Islet of Langerhans (tissue), 1 donor: ENCODE measurements around the gene PKP4.

Experiments used
- FAIRE-seq: peaks from one replicate; lab custom pipeline; 2011; peaks lifted over from hg19 to GRCh38; lab: Jason Lieb, UNC

Gene PKP4

DNA sequence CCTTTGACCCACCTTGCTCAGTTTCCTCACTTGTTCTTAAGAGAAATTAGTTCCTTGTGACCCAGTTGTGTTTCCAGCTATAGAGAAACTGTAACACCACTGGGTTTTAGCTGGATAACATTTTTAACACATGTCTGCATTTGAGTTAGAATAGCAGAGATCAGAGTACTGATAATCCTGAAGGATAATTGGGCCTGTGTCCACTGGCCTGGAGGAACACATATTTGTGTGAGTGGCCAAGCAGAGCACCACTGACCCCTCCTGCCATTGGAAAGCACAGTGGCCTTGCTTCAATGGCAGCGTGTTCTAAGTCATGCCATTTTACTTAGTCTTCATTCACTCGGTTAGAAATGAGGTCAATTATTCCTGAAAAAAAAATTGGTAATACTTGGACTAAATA lies 42.6 kb downstream of the PKP4 start:
- FAIRE-seq = no peak

DNA sequence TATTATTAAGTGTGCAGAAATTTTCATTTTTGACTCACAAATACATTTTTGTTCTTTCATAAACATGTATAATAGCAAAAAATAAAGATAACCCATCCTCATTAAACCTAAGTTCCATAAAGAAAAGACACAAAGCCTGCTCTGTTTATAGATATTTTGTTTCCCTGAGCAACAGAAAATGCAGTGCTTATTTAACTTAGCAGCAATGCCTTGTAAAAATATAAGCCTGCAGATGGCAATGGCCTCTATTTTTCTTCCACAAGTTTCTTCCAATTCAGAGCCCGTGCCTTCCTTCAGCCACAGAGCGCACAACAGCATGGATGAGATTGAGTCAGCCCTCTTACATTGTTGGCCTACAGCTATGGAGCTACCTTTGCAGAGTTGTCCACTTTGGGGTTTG lies 43.6 kb downstream of the PKP4 start:
- no peak for FAIRE-seq

DNA sequence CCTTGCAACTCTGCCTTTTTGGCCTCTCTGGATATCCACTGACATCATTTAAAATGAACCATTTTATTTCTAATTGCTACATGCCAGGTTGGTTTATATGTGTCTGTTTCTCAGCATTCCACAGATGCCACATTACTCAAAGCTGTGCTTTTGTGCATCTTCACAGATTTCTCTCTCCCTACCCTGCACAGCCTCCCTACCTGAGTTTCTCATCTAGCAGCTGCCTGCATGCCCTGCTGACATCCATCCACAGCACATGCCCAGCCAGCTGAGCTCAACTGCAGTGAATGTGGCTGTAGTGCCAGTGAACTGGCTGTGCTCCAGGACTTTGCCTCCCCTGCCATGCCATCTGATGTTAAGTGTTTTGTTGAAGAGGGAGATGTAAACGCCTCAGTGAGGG lies 44.5 kb downstream of the PKP4 start:
- no peak for FAIRE-seq

DNA sequence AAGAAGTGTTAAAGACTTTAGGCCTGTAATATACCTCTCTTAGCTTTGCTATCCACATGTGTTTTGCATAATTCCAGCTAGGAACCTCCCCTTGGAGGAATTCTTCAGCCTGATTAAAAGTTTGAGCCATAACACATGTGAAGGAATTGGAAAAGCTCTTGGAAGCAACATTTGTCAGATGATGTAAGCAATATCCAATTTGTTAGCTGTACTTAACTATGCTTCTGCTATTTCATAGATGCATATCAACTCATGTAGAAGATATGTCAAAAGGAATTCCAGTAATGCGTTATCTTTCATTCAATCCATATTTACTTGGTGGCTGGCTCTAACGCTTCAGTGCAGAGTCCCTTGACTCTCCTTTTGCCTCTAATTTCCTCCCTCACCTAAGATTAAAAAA lies 46.2 kb downstream of the PKP4 start:
- FAIRE-seq = no peak

DNA sequence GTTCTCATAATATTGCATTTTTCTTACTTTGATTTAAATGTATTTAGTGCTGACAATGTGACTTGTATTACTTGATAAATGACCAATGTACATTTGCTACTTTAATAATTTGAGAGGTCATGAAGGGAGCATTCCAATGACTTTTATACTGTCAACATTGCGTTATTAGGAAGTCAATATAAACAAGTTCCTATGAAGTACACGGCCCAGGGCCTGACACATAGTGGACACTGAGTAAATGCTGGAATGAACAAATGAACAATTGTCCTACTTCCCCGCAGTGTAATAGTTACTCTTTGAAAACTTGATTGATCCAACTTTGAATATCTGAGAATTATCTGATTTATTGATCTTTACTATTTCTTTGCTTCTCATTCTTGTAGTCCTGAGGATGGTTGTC lies 47.3 kb downstream of the PKP4 start:
- FAIRE-seq = no peak

DNA sequence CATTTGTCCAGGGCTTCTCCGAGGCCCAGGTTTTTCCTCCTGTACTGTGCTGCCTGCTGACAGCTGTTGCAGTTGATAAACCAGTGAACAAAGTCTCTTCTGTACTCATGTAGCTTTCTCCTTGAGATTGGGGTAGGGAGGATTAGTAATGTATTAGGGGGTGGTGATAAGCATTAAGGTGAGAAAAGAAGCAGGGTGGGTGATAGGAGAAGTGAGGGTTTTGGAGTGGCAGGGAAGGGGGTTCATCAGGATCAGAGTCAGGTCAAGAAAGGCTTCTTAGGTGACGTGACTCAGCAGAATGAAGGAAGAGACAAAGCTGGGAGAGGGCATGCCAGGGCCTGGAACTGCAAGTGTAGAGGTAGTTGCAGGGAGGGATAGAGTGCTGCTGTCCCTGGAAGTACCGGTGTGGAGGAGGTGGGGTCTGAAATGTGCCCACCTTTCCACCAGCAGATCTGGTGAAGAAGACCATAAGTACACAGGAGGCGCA lies 48.7 kb downstream of the PKP4 start:
- FAIRE-seq = no peak

DNA sequence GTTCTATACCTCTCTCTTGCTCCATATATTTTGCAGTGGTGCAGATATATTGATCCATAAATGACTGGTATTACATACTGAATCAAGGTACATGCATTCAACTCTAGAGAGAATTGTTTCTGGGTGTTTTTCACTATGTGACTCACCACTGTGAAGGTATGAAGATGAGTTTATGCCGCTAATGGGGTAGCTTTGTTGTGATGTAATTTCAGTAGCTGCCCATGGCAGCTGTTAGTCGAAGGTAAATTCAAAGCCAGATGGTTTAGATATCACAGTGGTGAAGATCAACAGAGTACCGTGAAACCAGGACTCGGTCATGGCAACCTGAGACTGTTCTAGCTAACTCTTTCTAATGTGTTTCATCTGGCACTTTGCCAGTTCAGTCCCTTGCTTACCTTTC lies 50.4 kb downstream of the PKP4 start:
- peak; percentile 85 for FAIRE-seq

DNA sequence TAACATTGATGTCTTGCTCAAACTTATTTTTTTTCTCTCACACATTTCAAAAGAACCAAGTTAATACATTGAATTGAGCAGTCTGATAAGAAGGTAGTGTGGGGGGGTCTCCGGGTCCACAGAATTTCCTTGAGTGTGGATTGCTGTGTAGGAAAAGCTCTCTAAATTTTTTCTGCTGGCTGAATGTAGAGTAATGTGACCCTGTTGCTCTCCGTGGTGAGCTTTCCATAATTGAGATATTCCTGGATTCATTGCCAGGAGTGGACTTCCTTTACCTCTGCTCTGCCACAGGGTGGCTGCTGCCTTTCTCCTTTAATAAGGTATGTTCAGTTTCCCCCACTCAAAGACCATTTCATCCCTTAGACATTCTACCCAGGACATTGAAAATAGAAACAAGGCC lies 50.9 kb downstream of the PKP4 start:
- no peak for FAIRE-seq

DNA sequence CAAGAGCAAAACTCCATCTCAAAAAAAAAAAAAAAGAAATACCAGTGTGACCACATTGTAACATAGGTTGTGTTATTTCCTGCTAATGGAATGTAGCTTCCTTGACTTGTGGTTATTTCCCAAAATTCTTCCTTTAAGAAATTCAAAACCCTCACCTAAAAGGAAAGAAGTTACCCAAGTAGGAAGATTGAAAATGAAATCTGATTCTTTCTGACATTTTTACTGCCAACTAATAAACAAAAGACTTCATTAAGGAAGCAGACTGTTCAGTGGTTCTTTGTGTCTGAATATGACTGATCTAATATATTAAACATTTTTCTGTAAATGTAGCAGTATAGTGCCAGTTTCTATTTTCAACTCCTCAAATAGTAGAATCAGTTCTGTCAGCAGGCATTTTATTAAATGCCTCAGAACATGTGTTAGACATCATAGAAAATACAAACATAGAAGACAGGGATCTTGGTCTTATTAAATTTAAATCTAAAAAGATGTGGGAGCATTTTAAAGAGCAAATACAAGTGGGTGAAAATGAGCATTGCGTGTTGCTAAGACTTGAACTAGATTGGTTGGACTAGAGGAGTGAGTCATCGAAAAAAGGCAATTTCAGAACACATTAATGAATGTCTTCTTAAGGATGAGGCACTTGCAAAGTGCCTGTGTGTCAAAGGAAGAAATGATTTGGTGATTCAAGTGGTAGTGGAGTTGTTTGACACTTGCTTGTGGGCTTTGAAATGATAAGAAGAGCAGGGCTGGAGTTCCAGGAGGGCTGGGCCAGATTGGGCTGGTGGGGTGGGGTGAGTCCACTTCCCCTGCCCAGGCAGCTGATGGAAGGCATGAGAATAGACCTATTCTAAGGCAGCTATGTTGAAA lies 53.4 kb downstream of the PKP4 start:
- no peak for FAIRE-seq

DNA sequence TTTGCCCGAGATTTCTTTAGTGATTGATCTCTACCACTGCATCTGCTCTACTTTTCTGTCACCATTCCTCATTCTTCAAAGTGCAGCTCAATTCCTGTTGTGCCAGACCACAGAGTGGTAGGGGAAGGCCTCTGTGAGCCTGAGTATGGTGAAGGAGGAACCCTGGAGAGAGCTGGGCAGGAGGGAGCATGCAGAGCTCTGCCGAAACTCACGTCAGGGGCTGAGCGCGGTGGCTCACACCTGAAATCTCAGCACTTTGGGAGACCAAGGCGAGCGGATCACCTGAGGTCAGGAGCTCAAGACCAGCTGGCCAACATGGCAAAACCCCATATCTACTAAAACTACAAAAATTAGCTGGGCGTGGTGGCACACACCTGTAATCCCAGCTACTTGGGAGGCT lies 54.1 kb downstream of the PKP4 start:
- no peak for FAIRE-seq

DNA sequence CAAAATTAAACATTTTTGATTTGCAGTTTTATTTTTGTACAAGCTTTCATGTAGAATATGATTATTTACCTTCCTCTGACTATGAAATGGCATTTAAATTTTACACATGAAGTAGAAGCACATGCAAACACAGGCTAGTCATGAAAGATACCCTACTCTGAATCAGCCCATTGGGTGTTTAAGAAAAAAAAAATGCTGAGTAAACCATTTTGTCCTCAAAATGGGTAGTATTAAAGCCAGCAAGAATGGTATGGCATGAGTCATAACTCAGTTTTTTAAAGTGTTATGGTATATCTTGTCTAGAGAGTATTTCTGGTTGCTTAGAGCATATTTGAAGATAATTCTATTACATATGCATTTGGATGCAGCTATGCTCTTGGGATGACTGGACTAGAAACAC lies 55.0 kb downstream of the PKP4 start:
- FAIRE-seq = no peak

DNA sequence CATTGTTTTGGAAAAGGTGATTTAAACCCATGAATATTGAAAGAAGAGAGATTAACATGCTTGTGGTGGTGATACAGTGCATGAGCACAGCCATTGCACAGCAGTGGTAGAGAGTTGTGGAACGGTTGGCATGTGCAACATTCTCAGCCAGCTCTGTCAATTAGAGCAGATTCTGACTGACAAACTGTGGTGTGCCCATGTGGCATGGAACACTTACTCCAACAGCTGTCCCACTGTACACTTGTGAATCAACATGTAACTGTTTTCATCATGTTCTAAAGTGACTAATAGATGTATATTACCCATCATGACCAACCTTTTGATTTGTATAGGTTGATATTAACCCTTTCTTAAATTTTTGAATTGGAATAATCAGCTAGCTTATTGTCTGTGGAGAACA lies 55.6 kb downstream of the PKP4 start:
- FAIRE-seq = no peak

DNA sequence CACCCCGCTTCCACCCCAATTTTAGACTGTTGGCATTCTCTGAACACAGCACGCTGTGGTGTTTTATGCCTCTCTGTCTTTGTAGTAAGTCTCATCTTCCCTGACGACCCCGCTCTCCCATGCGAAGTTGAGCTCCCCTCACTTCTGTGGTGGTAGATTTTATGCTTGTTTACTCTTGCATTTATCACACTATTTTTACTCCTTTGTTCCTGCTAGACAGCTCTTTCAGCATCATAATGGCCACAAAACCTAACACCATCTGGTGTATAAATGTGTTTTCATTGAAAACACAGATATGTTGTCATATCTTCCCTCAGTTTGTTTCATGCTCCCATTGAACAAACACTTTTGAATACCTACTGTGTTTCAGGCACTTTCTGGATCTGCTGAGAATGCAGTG lies 57.1 kb downstream of the PKP4 start:
- FAIRE-seq = no peak

DNA sequence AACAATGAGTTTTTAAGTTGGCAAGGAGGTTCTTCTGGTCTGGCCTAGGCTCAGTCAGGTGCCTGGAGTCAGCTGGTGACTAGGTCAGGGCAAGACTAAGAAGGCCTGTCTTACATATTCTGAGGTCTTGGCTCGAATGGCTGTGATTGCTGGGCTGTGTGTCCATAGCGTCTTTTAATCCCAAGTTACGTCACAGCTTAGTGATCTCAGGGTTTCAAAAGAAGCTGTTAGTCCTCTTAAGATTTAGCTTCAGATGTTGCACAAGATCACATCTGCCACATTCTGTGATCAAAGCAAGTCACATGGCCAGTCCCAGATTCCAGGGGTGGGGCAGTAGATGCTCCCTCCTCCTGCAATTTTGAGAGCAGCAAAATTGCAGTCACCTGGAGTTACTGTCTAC lies 61.3 kb downstream of the PKP4 start:
- FAIRE-seq = no peak

DNA sequence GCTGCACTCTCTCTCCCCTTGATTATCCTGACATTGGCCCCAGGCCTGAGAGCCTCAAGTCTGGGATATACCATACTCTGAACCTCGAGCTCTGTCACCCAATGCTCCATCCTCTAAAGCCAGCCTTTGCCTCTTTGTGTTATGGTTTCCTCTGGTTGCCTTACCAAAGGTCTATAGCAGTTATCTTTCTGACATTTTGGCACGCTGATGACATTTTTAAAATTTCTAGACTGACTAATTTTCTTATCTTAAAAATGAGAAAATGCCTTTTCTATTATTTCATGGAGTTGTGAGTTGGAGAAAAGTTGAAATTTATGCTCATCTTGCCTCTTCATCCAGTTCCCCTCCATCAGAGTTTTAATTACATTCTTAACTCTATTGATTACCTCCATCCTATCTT lies 62.7 kb downstream of the PKP4 start:
- FAIRE-seq = no peak

DNA sequence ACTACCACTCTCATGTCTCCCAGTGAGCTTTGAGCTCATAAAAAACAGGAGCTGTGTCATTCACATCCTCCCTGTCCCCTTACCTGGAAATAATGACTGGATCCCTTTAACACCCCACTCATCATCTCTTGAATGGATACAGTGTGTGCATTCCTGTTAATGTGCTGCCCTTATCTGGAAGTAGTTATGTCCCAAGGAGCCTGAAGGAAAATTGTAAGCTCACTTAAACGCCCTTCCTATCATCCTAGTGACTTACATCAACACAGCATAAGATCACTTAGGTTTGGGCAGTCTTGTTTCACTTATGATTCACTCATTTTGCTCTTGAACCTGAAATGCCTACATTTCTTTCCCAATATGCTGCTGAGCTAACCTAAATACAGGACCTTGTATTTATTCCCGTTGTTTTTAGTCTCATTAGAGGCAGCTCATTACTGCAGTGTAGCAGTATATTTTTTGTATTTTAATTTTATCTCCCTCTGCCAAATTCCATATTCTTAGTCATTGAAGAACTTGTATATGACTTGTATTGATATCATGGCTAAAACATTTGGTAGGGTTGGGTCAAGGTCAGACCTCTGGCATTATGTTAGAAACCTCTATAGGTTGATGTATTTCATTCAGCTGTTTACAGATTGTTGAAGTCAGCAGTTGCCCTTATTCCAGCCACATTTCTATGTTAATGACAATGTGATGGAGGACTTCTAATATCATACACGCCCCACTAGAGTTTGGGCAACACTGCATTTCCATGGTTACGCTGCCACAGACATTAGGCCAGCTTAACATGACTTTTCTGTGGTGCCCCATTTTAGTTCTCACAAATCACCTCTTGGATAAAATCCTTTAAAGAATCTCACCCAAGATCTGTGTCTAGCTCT lies 72.9 kb downstream of the PKP4 start:
- no peak for FAIRE-seq

DNA sequence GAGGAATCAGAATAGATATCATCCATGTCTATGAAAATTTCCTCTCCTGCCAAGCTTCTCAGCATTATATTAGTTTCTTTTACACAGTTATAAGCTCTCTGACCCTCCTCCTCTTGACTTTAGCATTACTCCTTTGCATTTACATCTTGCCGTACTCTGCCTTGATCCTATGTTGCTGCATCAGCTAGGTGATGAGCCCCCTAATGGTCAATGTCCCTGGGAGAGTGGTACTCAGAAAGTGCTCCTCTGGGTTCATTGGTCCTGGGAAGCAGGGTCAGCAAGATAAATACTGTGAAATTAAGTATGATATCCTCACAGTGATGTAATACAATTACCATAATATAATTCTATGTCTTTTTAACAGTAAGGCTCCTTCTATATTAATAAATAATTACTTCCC lies 74.1 kb downstream of the PKP4 start:
- FAIRE-seq = no peak

DNA sequence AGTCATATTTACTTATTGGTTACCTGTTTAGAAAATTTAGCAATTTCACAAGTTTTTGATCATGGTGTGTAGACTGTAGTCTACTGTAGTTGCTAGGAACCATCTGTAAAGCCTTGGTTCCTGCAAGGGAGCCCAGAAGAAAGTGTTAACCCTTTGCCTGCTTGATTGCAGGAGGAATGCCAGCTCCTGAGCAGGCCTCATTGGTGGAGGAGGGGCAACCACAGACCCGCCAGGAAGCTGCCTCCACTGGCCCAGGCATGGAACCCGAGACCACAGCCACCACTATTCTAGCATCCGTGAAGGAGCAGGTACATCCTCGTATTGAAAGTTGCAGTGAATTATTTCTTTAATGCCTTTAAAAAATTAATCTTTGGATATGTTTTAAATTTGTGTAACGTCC lies 76.3 kb downstream of the PKP4 start:
- no peak for FAIRE-seq

DNA sequence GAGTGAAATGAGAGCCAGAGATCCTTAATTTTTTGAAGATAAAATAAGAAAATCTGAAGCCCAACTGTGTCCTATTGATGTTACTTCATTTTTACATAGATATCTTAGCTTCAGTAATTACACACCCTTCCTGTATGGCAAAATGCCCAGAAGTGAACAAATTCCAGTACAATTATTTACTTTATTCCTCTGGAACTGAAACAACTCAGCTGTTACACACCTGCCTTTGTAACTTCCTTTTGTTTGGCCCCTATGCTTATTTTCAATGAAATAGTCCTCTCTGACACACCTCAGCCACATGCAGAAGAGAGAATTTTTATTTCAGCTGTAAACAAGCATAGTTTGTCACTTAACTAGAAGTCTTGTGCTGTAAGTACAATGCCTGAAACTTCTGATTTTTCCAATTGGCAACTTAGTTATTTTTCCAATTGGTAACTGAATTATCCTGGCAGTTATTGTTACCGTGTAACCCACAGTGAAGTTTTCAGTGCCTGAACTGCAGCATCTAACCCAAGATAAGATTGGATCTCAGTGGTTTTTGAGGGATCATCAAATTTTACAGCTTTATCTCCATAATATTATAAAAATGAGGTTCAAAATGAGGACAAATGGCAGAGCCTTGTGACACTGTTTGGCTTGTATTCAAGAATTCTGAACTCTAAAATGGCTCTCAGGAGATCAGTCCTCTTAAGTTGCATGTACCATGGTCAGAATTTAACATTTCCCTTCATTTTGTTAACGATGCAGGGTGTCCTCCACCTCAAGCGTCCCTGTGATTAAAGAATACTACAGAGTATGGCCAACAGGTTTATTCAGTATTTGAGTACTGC lies 82.6 kb downstream of the PKP4 start:
- no peak for FAIRE-seq

DNA sequence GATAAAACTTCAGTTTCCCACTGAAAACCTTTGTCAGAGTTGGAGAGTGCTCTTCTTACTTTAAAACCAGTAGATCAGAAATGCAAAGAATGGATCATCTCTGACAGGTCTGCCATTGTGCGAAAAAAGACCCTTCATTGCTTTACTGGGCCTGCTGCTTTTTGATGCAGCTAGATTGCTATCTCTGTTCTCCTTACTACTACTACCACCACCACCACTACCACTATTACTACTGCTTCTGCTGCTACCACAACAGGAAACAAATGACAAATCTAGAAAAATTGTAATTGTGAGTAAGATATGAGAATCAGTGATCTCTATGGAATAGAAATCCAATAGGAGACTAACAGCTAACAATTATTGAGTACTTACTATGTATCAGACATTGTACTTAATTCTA lies 85.8 kb downstream of the PKP4 start:
- no peak for FAIRE-seq

DNA sequence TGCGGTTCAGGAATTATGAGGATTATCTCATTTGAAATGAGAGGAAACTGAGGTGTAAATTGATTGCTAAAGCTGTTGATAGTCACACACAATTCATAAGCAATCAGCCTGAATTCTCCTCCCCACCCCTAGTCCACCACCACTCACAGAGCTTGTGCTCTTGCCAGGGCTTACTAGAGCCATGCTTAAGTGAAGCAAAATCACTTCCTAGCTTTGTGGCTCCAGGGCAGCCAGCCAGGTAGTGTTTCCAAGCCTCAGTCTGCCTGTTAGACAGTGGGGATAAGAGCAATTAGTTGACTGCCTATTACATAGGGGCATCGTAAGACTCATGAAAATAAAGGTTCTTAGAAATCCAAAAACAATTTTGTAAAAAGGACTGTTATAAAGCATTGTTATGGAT lies 87.2 kb downstream of the PKP4 start:
- no peak for FAIRE-seq

DNA sequence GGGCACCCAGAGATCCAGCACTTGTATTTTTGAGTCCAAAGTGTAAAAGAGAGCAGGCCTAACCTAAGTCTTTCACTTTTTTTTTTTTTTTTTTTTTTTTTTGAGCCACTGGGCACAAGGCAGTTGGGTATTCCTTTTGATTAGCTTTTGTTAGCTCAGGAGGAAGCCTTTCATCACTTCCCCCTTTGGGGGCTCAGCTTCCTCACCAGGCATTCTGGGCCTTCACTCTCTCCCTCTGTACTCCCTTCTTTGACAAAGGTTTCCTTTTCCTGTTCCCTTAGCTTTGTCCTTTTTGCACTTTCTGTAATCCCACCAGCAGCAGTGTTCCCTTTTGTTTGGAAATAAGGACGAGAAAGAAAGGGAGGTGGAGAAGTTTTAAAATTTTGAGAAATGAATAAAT lies 88.2 kb downstream of the PKP4 start:
- no peak for FAIRE-seq
